Measurements from ENCODE around the gene CLEC1B.
"Not testable (repeated sequence)": the region's sequence is repeated elsewhere in the genome, so short reads cannot be mapped to it uniquely, and the experiment has no call there.

The CLEC1B gene

GRCh38 chr12:9999016-9999415 is at the start of gene CLEC1B:
Gene CLEC1B, minus strand, starts transcription at chr12:9999121. Its CDS starts 21 bp downstream, at chr12:9999100.
- DNase-seq (ENCODE audit: low spot score): no peak

GRCh38 chr12:10048526-10048925 is 49.6 kb upstream of the CLEC1B start:
- DNase-seq (ENCODE audit: low spot score): no peak

DNA sequence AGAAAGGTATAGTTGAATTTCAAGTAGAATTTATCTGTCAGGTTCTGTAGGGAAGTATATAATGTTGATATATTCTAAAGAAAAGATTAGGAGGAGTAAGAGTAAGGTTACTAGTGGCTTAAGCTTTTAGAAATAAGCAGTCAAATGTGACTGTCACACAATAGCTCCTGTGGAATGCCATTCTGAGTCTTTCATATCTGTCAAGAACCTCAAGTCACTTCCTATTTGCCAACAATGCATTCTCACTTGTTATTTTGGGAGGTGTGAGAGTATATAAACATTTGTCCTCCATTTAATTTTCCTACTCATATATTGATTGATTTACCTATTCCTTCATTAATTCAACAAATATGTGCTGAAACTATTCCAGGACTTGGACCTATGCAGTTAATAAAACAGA is 43.2 kb upstream of the CLEC1B start:
- no peak for DNase-seq (ENCODE audit: low spot score)

GRCh38 chr12:10033783-10034545 is 35.0 kb upstream of the CLEC1B start:
- no peak for DNase-seq (ENCODE audit: low spot score)

DNA sequence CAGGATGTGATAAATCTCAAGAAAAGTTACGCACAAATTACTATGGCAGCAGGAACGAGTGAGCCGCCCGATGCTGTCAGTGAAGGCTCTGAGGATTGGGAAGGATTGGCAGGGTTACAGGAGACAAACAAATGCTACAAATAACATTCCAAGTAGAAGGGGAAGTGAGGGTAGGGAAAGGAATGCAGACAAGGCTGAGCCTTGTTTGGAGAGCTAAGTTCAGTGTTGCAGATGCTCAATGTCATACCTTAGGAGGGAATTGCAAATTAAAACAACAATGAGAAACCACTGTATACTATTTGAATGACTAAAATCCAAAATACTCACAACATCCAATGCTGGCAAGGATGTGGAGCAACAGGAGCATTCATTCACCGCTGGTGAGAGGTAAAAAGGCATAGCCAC is 32.9 kb upstream of the CLEC1B start:
- DNase-seq (ENCODE audit: low spot score): no peak

DNA sequence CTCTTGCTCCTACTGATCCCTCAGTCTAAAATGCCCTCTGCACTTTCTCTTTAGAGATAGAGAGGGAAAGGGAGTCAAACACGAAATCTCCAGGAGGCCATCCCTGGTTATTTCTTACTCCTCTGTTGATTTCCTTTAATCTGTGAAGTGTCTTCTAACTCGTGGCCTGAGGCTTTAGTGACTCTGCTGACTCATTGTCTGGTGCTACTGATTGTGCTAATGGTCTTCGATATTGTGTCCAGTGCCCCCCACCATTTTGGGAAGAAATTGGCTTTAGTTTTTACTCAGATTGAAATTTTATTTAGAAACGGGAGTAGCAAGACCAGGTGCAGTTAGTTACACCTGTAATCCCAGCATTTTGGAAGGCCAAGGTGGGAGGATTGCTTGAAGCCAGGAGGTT is 32.4 kb upstream of the CLEC1B start:
- no peak for DNase-seq (ENCODE audit: low spot score)

DNA sequence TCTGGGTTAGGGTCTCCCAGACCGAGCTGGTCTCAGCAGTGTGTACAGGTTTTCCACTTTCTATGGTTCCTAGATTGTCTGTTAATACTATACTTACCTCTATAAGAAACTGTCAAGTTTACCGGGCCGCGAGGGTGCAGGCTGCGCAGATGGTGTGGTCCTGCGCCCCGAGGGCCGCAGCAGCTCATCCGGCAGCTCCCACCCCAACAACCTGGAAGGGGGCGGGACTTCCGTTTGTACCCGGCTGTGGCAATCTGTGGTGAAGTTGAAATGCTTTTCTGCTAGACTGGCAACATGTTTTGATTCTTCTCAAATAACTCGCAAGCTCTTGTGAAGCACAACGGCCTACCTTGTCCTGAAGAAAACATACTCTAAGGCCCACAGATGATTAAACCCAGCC is 31.5 kb upstream of the CLEC1B start, which contains the start of gene CLEC9A:
TSS of gene CLEC9A (plus strand) at position 237 of the 400 bp plus-strand sequence. CDS start 22,006 bp downstream, outside the sequence.
- no peak for DNase-seq (ENCODE audit: low spot score)

- no peak for DNase-seq (ENCODE audit: low spot score)
These were observed 28.8 kb upstream of the CLEC1B start for GRCh38 chr12:10027721-10028120.

DNA sequence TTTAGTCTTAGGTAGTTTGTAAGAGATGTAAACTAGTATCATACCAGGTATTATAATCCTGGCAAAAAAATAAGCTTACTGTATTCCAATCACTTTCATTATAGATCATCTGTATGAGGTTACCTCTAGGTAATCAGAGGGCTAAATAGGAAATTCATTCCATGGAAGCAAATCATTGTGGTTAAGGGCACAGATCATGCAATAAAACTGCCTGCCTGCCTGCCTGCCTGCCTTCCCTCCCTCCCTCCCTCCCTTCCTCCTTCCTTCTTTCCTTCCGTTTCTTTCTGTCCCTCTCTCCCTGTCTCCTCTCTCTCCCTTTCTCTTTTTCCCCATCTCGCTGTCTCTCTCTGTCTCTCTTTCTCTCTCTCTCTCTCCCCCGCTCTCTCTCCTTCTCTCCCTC is 28.4 kb upstream of the CLEC1B start:
- no peak for DNase-seq (ENCODE audit: low spot score)

DNA sequence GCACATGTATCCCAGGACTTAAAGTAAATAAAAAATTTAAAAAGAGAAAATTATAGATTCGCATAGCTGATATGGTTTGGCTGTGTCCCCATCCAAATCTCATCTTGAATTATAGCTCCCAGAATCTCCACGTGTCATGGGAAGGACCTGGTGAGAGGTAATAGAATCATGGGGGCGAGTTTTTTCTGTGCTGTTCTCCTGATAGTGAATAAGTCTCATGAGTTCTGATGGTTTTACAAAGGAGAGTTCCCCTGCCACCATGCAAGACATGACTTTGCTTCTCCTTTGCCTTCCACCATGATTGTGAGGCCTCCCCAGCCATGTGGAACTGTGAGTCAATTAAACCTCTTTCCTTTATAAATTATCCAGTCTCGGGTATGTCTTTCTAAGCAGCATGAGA is 27.7 kb upstream of the CLEC1B start:
- DNase-seq (ENCODE audit: low spot score): not testable (repeated sequence)

DNA sequence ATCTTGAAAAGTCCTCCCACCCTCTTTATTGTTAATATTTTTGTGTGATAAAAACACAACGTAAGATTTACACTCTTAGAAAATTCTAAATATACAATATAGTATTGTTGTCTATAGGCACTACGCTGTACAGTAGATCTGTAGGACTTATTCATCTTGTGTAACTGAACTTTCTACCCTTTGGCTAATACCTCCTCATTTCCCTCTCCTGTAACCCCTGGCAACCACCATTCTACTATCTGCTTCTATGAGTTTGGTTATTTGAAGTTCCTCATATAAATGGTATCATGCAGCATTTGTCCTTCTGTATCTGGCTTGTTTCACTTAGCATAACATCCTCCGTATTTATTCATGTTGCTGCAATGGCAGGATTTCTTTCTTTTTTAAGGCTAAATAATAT is 26.3 kb upstream of the CLEC1B start:
- DNase-seq (ENCODE audit: low spot score): no peak

DNA sequence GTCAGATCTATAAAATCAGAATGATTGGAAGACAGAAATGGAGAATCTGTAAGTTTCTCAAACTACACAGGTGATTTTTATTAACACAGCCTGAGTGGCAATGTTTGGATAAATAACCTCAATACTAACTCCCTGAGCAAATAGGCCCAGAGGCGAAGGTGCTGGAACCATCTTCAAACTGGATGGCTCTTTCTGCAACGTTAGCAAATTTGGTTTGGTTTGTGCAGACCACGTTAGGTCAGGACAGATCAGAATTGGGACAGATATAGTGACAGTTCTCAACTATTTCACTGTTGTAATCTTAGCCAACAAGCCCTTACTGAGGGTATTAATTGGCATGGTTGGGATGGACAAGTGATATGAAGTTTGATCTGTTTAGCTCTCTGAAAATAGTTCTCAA is 22.4 kb upstream of the CLEC1B start:
- no peak for DNase-seq (ENCODE audit: low spot score)

DNA sequence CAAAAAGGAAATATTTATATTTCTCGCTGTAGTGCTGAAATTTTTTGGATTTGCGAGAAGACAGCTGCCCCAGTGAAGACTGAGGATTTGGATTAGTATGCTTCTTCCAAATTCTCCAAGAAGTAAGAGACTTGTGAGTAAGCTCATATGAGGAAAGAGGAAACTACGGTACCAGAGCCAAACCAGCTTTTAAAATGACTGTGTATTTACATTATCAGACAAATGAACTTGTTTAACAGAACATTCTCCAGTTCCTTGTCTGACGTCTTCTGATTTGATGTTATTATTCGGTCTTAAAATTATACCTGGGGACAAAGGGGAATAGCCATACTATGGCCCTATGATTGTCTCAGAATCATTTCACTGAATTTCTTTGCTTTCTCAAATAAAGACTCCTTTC is 19.5 kb upstream of the CLEC1B start:
- DNase-seq (ENCODE audit: low spot score): no peak

GRCh38 chr12:10016881-10017280 is 18.0 kb upstream of the CLEC1B start:
- DNase-seq (ENCODE audit: low spot score): no peak

GRCh38 chr12:10015450-10015849 is 16.5 kb upstream of the CLEC1B start:
- no peak for DNase-seq (ENCODE audit: low spot score)

GRCh38 chr12:10012630-10013330 is 13.9 kb upstream of the CLEC1B start:
- DNase-seq (ENCODE audit: low spot score): no peak

DNA sequence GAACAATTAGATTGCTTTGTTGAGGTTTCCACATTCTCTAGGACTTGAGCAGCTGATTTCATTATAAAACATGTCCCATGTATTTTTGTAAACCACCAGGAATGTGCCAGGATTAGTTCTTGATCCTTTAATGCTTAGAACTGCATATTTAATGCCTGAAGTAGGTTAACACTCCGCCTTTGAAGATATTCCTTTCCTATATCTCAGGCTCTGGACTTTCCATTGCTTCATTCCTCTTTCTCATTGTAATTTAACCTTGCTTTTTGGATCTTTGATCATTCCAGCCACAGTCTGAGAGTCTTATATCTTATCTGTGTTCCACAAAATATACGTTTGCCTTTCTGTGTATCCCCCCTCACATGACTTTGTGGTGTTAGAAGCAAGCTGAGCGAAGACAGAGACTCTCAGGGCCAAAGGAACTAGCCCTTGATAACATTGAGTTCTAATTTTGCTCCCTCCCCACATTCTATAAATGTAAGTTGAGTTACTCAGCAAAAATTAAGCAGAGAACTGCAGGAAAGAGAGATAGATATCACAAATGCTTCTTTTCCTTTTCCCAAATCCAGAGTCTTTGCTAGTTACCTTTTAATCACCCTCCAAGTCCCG is 2.4 kb upstream of the CLEC1B start:
- DNase-seq (ENCODE audit: low spot score): no peak

- DNase-seq (ENCODE audit: low spot score): no peak
These were observed 6.6 kb downstream of the CLEC1B start for GRCh38 chr12:9992296-9992695.

GRCh38 chr12:9991876-9992275 is 7.0 kb downstream of the CLEC1B start:
- DNase-seq (ENCODE audit: low spot score): no peak

GRCh38 chr12:9980126-9980525 is 18.8 kb downstream of the CLEC1B start:
- no peak for DNase-seq (ENCODE audit: low spot score)

DNA sequence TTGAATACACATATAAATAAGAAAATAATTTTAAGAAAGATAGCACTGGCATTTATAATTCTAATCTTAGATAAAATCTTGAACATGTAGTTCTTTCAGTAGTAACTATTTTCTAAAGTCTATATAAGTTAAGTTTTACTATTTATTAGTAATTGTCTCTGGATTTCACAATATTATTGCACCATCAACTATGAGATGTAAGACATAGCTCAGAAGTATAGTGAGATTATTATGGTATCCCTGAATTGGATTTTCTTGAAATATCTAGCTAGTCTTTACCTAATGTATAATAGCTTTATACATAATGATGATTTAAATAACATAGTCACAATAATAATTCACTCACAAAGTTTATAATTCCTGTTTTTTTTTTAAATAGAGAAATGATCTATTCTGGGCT is 21.0 kb downstream of the CLEC1B start:
- no peak for DNase-seq (ENCODE audit: low spot score)

DNA sequence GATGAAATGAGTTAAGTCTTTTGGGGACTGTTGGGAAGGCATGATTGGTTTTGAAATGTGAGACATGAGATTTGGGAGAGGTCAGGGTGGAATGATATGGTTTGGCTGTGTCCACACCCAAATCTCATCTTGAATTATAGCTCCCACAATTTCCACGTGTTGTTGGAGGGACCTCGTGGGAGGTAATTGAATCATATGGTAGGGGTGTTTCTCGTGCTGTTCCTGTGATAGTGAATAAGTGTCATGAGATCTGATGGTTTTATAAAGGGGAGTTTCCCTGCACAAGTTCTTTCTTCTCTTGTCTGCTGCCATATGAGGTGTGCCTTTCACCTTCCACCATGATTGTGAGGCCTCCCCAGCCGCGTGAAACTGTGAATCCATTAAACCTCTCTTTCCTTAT is 22.3 kb downstream of the CLEC1B start:
- not testable (repeated sequence) for DNase-seq (ENCODE audit: low spot score)

- no peak for DNase-seq (ENCODE audit: low spot score)
These were observed 23.3 kb downstream of the CLEC1B start for GRCh38 chr12:9975614-9976013.
